IPS-18c (cell line): ENCODE data around the gene RAB31.
"Not testable (repeated sequence)": the region's sequence is repeated elsewhere in the genome, so short reads cannot be mapped to it uniquely, and the experiment has no call there.

ENCODE experiments used
- H3K4me3 ChIP-seq: 2 replicates; pipeline ENCODE4 v1.7.0; 2013; ENCODE audit warnings: low read depth, mild to moderate bottlenecking, low read length, moderate library complexity; ENCODE audit not compliant: insufficient read depth
- H3K9me3 ChIP-seq: one replicate; pipeline ENCODE4 v1.6.1; 2013; ENCODE audit warnings: mild to moderate bottlenecking, low read length, moderate library complexity; ENCODE audit not compliant: control insufficient read depth, insufficient read depth

The RAB31 gene

GRCh38 chr18:9758624-9759075 lies 50.5 kb downstream of the RAB31 start:
- Histone ChIP-seq H3K9me3 (no peaks in the 10 kb centered on the region), H3K4me3 (no peak overlapping the region)

GRCh38 chr18:9760641-9761040 lies 52.5 kb downstream of the RAB31 start:
- Histone ChIP-seq H3K9me3 (no peaks in the 10 kb centered on the region), H3K4me3 (no peak overlapping the region)

DNA sequence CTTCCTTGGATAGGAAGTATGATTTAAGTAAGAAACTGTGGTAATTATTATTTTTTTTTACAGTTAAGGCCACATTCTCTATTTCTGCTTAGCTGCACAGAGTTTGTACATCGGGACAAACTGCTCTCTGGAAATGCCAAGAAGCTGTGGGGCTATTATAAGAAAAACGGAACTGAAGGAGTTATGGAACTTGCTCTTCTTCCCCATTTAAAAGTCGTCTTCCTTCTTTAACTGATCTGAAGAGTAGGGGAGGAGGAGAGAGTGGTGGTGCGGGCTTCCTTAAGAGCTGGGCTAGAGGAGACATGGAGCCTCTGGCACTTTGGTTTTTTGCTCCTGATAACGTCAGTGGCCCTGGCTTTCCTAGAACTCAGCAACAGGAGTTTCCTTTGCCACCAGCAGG lies 54.4 kb downstream of the RAB31 start:
- H3K4me3 ChIP-seq, result no peak overlapping the region

DNA sequence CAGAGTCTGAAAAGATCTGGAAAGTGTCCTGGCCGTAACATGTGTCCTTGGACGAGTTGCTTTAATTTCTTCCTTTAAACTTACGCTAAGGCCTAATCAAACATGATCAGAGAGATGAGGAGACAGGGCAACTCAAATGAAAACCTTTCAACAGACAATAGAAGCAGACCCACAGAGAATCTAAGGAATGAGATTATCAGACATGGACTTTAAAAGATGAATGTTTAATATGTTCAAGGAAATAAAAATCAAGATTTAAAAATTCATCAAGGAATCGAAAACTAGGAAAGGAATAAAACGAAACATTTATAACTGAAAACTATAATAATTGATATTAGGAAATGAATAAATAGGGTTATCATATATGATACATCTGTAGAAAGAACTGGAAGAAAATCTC lies 55.1 kb downstream of the RAB31 start:
- no peaks in the 10 kb centered on the region for H3K9me3 ChIP-seq
- no peak overlapping the region for H3K4me3 ChIP-seq

More for the DNA sequence above, 54.4 kb downstream of the RAB31 start:
- H3K9me3 ChIP-seq, result no peaks in the 10 kb centered on the region

- Histone ChIP-seq H3K9me3 (no peaks in the 10 kb centered on the region), H3K4me3 (no peak overlapping the region)
Observed at GRCh38 chr18:9764011-9764481, 55.9 kb downstream of the RAB31 start.

- no peaks in the 10 kb centered on the region for H3K9me3 ChIP-seq
- H3K4me3 ChIP-seq, result no peak overlapping the region
Observed at GRCh38 chr18:9765501-9765900, 57.4 kb downstream of the RAB31 start.

DNA sequence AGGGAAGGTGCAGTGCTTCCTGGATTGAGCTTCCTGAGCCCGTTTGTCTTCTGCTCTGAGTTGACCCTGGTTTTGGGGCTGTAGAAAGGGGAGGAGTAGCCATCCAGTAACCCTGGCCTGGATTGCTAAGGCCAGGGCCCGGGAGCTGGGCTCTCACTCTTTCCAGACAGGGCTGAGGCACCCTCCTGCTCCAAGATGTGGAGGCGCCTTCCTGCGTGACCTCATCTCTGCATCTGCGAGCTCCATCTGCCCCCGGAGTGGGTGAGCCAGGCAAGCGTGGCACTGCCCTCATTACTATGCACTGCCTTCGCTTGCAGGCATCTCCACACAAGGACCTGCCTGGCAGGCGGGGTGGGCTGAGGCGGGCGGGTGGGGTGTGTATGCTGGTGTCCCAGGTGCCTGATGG lies 58.0 kb downstream of the RAB31 start:
- H3K9me3 ChIP-seq, result no peaks in the 10 kb centered on the region
- no peak overlapping the region for H3K4me3 ChIP-seq

DNA sequence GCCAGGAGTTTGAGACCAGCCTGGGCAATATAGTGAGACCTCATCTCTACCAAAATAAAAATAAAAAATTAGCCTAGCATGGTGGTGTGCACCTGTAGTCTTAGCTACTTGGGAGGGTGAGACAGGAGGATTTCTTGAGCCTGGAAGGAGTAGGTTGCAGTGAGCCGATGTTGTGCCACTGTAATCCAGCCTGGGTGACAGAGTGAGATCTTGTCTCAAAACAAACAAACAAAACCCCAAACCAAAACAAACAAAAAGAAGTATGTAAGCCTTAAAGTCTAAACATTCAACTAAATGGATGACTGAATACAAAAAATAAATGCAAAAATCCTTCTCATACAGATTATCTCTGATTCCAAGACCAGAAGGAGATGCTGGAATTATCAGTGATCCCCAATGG lies 58.6 kb downstream of the RAB31 start:
- Histone ChIP-seq H3K4me3 (no peak overlapping the region), H3K9me3 (no peaks in the 10 kb centered on the region)

- H3K9me3 ChIP-seq, H3K4me3 ChIP-seq: not testable (repeated sequence)
Observed at GRCh38 chr18:9768071-9768691, 60.1 kb downstream of the RAB31 start.

- H3K9me3 ChIP-seq, H3K4me3 ChIP-seq: not testable (repeated sequence)
Observed at GRCh38 chr18:9770111-9770510, 62.0 kb downstream of the RAB31 start.

- no peaks in the 10 kb centered on the region for H3K9me3 ChIP-seq
- H3K4me3 ChIP-seq, result no peak overlapping the region
Observed at GRCh38 chr18:9771261-9771976, 63.3 kb downstream of the RAB31 start.

DNA sequence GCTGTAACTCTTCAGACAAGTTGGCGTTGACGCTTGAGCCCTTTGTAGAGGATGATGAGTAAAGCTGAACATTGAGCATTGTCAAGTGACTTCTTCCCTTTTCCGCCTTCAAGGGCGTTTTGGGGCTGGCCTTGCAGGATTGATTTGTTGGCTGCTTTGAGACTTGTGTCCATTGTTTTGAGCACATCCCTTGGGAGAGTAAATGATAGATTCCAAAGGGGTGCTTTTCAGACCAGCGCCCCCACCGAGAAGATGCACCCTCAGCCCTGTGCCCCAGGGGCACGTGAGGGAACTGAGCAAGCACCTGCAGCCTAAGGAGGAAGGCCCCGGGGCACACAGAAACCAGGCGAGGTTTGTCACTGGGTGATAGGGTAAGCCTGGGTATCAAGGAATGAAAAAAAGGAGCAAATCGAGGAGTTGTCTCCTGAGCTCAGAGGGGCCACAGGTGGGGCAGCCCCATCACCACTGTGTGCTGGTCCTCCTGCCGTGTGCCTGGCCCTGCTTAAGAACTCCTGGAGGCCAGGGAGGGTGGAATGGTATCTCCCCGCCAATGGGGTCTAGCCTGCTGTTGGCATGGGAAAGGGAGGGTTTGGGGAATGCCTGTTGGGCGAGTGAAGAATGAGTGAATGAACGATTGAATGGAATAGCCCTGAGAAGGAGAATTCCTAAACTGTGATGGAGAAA lies 64.0 kb downstream of the RAB31 start:
- Histone ChIP-seq H3K9me3 (no peaks in the 10 kb centered on the region), H3K4me3 (no peak overlapping the region)

- Histone ChIP-seq H3K4me3 (no peak overlapping the region), H3K9me3 (no peaks in the 10 kb centered on the region)
Observed at GRCh38 chr18:9772847-9773677, 65.0 kb downstream of the RAB31 start.

GRCh38 chr18:9774150-9774549 lies 66.0 kb downstream of the RAB31 start:
- H3K4me3 ChIP-seq, result no peak overlapping the region
- H3K9me3 ChIP-seq, result no peaks in the 10 kb centered on the region

- H3K4me3 ChIP-seq, result no peak overlapping the region
- no peaks in the 10 kb centered on the region for H3K9me3 ChIP-seq
Observed at GRCh38 chr18:9775178-9775577, 67.1 kb downstream of the RAB31 start.

DNA sequence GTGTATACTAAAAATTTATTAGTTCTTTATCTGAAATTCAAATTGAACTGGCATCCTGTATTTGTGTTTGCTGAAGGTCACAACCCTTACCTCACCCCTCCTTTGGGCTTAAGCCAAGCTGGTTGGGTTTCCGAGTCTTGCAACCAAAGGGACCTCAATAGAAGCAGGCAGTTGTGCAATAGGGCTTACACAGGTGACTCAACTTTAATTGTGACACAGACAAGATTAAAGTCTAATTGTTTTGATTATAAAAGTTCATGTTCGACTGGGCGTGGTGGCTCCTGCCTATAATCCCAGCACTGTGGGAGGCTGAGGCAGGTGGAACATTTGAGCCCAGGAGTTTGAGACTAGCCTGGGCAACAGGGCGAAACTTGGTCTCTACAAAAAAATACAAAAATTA lies 71.5 kb downstream of the RAB31 start:
- Histone ChIP-seq H3K4me3 (no peak overlapping the region), H3K9me3 (no peaks in the 10 kb centered on the region)

DNA sequence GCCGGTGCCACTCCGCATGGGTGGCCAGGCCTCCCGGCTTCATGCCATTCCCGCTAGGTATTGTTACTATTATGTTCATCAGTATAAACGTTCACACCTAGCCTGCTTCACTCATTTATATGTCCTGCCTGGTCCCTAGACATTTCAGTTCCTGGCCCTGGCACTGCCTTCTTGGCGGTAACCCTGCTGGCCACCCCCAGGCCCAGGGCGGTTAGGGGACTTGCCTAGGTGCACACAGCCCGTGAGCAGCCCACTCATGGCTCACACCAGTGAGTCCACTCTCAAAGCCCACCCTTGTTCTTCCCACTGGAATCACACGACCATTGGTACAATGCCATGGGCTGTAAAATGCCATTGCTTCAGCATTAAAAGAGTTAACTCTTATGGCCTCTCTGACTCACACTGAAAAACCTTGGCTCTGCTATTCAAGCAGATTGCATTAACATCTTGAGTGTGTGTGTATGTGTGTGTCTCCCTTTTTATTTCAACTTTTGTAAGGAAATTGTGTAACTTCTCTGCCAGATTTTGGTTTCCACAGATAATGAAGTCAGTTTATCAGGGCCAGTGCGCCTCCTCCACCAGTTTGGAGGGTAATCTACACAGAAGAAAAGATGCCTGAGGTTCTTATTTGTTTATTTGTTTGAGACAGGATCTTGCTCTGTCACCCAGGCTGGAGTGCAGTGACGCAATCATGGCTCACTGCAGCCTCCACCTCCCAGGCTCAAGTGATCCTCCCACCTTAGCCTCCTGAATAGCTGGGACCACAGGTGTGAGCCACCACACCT lies 74.2 kb downstream of the RAB31 start:
- no peaks in the 10 kb centered on the region for H3K9me3 ChIP-seq

More for the DNA sequence above, 74.2 kb downstream of the RAB31 start:
- H3K4me3 ChIP-seq, result no peak overlapping the region
